ENCODE results near the gene TUFT1.

DNA sequence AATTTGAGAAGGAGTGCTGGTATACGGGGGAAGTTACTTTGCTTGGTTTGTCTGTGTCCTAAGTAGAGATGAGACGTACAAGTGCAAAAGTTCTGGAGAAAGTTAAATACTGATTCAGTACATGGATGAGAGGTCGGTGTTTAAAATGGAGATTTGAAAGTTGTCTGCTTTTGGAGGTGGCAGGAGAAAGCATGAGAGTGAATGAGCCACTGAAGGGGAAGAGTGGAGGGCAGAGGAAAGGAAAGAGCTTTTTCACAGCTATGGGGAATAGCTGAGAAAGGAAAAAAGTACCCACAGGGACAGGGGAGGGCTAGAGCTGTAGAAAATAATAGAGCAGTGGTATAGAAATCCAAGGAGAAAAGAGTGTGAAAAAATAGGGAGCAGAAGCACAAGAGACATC lies 47.1 kb upstream of the TUFT1 start:
- TF ChIP-seq, protein P1, sequence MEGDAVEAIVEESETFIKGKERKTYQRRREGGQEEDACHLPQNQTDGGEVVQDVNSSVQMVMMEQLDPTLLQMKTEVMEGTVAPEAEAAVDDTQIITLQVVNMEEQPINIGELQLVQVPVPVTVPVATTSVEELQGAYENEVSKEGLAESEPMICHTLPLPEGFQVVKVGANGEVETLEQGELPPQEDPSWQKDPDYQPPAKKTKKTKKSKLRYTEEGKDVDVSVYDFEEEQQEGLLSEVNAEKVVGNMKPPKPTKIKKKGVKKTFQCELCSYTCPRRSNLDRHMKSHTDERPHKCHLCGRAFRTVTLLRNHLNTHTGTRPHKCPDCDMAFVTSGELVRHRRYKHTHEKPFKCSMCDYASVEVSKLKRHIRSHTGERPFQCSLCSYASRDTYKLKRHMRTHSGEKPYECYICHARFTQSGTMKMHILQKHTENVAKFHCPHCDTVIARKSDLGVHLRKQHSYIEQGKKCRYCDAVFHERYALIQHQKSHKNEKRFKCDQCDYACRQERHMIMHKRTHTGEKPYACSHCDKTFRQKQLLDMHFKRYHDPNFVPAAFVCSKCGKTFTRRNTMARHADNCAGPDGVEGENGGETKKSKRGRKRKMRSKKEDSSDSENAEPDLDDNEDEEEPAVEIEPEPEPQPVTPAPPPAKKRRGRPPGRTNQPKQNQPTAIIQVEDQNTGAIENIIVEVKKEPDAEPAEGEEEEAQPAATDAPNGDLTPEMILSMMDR (IDR thresholded peaks at IDR 0.05; ENCODE audit: low read depth, low read length) = no peak
- no peak for TF ChIP-seq POLR2A (IDR thresholded peaks at IDR 0.05; ENCODE audit: extremely low read depth, insufficient read length)
